Prostate gland (tissue), 2 donors: ENCODE measurements around the gene SPRYD3.

Experiments used
- POLR2A ChIP-seq: fragments of 450-650 bp; IDR thresholded peaks from one replicate; pipeline ENCODE4 v1.6.1; 2016; ENCODE audit warnings: antibody characterized with exemption, mild to moderate bottlenecking
- POLR2AphosphoS5 ChIP-seq: sonication (generic); formaldehyde crosslinking; IDR thresholded peaks from one replicate; pipeline ENCODE4 v1.6.1; 2017; ENCODE audit warnings: antibody characterized with exemption
- TF ChIP-seq, protein P1 (sequence below), 4 experiments: fragments of 200-600 bp in 2 of 4; fragments of 450-650 bp in 2 of 4; sonication (generic) in 2 of 4; IDR thresholded peaks; 1 replicate in 3 of 4; 2 replicates in 1 of 4; pipeline ENCODE4 v1.5.1; 2016 to 2019; ENCODE audit warnings: antibody characterized with exemption in 4 of 4, mild to moderate bottlenecking in 2 of 4, moderate library complexity in 2 of 4

- TF ChIP-seq, protein P1, sequence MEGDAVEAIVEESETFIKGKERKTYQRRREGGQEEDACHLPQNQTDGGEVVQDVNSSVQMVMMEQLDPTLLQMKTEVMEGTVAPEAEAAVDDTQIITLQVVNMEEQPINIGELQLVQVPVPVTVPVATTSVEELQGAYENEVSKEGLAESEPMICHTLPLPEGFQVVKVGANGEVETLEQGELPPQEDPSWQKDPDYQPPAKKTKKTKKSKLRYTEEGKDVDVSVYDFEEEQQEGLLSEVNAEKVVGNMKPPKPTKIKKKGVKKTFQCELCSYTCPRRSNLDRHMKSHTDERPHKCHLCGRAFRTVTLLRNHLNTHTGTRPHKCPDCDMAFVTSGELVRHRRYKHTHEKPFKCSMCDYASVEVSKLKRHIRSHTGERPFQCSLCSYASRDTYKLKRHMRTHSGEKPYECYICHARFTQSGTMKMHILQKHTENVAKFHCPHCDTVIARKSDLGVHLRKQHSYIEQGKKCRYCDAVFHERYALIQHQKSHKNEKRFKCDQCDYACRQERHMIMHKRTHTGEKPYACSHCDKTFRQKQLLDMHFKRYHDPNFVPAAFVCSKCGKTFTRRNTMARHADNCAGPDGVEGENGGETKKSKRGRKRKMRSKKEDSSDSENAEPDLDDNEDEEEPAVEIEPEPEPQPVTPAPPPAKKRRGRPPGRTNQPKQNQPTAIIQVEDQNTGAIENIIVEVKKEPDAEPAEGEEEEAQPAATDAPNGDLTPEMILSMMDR (IDR thresholded peaks at IDR 0.05), result no peak
- TF ChIP-seq POLR2A (no peak), POLR2AphosphoS5 (no peak)
These were observed 27.2 kb downstream of the SPRYD3 start for GRCh38 chr12:53051881-53052412.
